Measurements from ENCODE around the gene SHMT1.
"Not testable (repeated sequence)": the region's sequence is repeated elsewhere in the genome, so short reads cannot be mapped to it uniquely, and the experiment has no call there.

SHMT1 gene

DNA sequence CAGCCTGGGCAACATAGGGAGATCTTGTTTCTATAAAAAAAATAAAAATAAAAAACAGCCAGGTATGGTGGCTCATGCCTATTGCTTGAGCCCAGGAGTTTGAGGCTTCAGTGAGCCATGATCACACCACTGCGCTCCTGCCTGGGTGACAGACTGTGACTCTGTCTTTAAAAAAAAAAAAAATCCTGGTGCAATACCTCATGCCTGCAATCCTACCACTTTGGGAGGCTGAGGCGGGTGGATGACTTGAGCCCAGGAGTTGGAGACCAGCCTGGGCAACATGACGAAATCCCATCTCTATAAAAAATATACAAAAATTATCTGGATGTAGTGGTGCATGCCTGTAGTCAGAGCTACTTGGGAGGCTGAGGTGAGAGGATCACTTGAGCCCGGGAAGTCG, 15.3 kb upstream of the SHMT1 start:
- DNase-seq (ENCODE audit: low read depth in 2 of 2), result not testable (repeated sequence)

DNA sequence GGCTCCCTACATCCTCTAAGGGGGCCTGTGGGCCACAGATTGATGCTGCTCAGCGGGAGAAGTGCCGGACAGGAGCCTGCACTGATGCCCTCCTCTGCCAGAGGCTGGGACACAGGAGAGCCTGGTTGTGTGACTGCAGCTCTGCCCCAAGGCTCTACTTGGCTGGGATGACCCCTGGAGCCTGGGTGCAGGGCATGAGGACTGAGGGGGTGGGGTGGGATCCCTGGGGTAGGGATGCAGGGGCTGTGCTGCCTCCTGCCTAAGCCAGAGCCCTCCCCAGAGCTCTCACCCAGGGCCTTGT, 14.8 kb upstream of the SHMT1 start:
- no peak for DNase-seq (ENCODE audit: low read depth in 2 of 2)

DNA sequence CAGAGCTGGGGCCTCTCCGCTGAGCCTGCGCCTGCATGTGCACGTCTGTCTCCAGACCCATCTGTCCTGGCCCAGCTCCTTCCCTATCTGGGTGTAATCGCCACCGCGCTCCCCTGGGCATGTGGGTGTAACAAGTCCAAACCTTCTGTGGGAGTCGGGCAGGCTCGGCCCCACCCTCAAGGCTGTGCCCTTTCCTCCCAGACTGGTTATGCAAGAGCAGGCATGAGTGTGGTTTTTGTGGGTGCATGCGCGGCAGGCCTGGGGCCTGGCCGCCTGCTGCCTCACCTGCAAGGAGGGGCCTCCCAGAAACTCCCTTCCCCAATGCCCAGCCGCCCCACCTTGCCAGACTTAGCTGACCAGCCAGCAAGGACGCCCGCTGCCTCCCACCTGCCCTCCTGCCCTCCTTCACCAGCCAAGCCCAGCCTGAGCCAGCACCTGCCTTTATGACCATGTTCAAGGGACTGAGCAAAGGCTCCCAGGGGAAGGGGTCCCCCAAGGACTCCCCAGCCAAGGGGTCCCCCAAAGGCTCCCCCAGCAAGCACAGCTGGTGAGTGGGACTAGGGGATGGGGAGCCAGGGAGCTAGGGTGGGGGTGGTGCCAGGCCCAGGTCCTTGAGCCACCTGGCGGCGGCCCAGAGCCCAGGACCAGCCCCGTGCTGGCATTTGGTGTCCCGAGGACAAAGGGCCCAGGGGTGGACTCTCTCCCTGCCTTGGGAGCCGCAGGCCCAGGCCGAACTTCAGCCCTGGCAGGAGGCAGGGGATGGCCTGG, 14.3 kb upstream of the SHMT1 start, which contains the start of gene EVPLL:
Gene EVPLL, plus strand, starts transcription at position 342 of the 768 bp plus-strand sequence. CDS start 3,160 bp downstream, outside the sequence.
- no peak for DNase-seq (ENCODE audit: low read depth in 2 of 2)

DNA sequence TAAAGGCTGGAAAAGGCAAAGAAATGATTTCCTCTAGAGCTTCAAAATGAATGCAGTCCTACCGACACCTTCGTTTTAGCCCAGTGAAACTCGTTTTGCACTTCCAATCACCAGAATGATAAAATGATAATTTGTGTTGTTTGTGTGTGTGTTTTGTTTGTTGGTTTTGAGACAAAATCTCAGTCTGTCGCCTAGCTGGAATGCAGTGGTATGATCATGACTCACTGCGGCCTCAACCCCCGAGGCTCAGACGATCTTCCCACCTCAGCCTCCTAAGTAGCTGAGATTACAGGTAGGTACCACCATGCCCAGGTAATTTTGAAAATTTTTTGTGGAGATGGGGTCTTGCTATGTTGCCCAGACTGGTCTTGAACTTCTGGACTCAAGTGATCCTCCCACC, 10.9 kb upstream of the SHMT1 start:
- DNase-seq (ENCODE audit: low read depth in 2 of 2), result no peak

DNA sequence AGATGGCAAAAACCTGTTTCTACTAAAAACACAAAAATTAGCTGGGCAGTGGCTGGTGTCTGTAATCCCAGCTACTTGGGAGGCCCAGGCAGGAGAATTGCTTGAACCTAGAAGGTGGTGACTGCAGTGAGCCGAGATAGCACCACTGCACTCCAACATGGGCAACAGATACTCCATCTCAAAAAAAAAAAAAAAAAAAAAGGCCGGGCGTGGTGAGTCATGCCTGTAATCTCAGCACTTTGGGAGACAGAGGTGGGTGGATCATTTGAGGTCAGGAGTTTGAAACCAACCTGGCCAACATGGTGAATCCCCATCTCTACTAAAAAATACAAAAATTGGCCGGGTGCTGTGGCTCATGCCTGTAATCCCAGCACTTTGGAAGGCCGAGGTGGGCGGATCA, 9.8 kb upstream of the SHMT1 start:
- DNase-seq (ENCODE audit: low read depth in 2 of 2), result not testable (repeated sequence)

DNA sequence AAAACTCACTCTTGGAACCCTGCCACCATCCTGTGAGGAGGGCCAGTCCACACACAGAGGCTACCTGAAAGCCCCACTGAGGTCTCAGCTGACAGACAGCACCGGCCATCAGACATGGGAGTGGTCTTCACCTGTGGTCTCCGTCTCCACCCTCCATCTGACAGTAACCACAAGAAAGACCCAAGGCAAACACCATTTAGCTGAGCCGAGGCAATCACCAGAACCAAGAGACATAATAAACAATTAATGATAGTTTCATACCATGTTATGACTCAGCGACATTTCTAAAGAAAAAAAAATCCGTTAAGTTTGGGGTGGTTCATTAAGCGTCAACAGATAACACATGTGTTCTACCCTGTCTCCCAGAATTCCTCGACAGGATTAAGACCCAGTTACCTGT, 8.1 kb upstream of the SHMT1 start:
- no peak for DNase-seq (ENCODE audit: low read depth in 2 of 2)

DNA sequence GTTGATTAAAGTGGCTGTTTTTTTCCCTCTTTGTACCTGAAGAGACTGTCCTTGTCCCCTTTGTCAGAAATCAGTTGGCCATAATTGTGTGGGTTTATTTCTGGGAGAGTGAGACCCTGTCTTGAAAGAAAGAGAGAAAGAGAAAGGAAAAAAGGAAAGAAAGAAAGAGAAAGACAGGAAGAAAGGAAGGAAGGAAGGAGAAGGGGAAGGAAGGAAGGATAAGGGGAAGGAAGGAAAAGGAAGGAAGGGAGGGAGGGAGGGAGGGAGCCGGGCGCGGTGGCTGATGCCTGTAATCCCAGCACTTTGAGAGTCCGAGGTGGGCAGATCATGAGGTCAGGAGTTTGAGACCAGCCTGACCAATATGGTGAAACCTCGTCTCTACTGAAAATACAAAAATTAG, 7.4 kb upstream of the SHMT1 start:
- DNase-seq (ENCODE audit: low read depth in 2 of 2), result no peak

DNA sequence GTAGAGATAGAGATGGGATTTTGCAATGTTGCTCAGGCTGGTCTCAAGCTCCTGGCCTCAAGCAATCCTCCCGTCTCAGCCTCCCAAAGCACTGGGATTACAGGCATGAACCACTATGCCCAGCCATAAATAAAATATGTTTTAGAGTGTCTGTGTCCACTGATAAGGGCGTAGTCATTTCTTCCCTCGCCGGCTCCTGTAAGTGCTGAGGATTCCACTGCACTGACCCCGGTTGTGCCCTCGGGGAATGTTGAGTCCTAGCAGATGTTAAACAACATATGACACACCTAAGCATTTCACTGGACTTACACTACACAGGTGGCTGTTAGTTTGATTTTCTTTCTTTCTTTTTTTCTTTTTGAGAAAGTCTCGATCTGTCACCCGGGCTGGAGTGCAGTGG, 5.6 kb upstream of the SHMT1 start:
- no peak for DNase-seq (ENCODE audit: low read depth in 2 of 2)

DNA sequence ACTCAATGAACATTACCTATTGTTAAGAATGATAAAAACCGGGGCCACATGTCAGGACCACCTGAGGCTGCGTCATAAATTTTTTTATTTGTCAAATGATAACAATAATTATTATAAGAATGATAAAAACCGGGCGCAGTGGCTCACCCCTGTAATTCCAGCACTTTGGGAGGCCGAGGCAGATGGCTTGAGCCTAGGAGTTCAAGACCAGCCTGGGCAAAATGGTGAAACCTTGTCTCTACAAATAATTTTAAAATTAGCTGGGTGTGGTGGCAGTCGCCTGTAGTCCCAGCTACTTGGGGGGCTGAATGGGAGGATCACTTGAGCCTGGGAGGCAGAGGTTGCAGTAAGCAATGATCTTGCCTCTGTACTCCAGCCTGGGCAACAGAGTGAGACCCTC, 816 bp upstream of the SHMT1 start:
- DNase-seq (ENCODE audit: low read depth in 2 of 2), result no peak

DNA sequence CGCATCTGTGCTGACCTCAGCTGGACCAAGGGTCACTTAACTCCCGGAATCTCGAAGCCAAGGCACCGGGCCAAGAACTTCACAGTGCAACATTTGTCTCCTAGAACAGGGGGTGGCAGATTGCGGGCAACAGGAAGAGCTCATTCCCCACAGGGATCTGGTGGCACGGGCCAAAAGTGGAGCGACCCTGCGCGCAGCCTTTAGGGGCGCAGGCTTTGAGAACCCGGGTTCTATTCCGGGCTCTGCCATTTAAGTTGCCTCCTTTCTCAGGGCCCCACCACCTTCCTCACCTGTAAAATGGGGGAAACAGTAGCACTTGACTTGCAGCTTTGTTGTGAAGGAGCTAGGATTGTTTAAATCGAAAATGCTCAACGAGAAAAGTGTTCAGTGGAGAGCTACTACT, 651 bp downstream of the SHMT1 start:
- no peak for DNase-seq (ENCODE audit: low read depth in 2 of 2)

DNA sequence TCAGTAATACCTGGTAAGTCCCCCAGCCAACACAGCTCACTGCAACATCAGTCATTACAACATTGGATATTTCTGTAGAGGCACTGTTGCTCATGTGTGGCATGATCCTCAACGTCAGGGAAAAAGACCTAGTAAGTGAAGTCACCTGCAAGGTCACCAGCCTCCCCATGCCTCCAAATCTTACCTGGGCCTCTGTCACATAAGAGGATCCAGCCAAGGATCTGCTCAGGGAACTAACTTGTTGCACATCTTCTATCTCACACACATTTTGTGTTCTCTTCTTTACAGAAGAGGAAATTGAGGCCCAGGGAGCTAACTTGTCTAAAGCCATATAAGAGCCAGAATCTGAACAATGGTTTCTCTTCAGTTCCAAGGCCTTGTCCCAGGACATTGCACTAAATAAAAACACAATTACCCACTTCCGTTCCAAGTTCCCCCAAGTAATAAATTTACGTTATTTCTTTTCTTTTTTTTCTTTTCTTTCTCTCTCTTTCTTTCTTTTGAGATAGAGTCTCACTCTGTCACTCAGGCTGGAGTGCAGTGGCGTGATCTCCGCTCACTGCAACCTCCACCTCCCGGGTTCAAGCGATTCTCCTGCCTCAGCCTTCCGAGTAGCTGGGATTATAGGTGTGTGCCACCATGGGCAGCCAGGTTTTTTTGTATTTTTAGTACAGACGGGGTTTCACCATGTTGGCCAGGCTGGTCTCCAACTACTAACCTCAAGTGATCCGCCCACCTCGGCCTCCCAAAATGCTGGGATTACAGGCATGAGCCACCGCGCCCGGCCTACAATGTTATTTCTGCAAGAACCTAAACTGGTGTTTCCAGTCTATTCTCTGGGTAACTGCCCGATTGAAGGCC, 1.3 kb downstream of the SHMT1 start:
- no peak for DNase-seq (ENCODE audit: low read depth in 2 of 2)

DNA sequence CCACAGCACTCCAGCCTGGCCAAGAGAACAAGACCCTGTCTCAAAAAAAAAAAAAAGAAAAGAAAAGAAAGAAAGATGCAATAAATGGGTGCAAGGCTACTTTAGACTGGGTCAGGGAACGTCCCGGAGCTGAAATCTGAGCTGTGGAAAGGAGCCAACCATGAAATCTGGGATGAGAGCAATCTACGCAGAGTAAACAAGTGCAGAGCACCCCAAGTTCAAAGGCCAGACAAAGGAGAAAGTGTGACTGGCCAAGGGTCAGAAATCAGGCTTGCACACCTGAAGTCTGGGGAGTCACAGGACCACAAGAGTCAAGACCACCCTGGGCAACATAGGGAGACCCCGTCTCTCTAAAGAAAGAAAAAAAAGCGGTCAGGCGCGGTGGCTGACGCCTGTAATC, 2.8 kb downstream of the SHMT1 start:
- DNase-seq (ENCODE audit: low read depth in 2 of 2), result no peak

DNA sequence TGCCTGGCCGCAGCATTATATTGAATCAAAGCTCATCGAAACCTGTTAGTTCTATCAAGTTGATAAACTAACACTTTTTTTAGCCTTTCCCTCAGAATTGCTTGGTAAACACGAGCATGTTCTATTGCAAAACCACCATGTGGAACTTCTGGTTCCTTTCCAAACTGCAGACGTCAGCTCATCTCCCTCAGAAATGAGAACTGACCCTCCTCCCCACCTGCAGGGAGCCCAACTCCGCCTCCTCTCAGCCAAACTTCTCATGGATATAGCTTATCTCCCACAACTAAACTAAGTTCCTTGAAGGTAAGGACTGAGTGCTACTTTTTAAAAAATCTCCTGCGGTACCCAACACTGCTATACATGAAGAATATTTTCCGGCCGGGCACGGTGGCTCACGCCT, 6.7 kb downstream of the SHMT1 start:
- no peak for DNase-seq (ENCODE audit: low read depth in 2 of 2)

DNA sequence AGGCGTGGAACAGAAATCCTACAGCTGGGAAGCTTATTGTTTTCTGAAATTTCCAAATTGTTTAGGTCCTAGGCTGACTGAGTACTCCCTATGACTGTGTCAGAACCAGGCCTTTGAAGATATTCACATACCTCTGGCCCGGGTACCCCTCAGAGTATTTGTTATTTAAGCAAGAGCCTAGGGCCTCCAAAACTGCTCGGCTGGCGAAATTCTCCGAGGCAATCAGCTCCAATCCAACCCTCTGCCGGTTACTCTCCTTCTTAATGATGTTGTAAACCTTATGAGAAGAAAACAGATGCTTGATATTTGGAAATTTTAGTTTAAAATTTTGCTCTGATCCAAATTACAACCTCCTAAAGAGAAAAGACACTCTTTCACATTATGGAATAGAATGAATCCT, 9.8 kb downstream of the SHMT1 start:
- DNase-seq (ENCODE audit: low read depth in 2 of 2), result no peak

DNA sequence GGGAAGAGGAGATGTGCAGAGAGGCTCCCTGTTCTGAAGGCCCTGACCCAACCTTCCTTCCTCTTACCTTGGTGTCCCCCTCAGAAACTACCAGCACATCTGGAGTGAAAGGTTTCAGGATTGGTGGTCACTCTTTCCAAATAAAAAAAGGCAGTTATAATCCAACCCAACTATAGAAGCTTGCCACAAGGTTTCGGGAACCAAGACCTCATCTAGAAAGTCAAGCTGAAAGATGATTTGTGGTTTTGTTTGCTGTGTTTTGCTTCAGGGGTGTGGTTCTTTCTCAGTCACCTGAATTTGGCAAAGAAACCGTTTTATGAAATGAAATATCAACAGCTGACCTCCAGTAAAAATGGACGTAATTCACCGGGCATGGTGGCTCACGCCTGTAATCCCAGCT, 19.3 kb downstream of the SHMT1 start:
- no peak for DNase-seq (ENCODE audit: low read depth in 2 of 2)

DNA sequence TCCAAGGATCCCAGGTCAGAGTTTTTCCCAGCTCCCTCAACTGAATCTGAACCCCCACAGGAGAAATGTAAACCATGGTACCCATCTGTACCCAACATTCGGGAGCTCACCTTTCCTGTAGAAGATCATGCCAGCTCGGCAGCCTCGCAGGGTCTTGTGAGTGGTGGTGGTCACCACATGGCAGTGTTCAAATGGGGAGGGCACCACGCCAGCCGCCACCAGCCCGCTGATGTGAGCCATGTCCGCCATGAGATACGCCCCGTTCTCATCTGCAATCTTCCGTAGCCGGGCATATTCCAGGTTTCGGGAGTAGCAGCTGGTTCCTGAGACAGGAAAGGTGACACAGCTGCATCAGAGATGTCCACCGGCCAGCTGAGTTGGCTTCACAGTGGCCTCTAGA, 23.4 kb downstream of the SHMT1 start:
- no peak for DNase-seq (ENCODE audit: low read depth in 2 of 2)

DNA sequence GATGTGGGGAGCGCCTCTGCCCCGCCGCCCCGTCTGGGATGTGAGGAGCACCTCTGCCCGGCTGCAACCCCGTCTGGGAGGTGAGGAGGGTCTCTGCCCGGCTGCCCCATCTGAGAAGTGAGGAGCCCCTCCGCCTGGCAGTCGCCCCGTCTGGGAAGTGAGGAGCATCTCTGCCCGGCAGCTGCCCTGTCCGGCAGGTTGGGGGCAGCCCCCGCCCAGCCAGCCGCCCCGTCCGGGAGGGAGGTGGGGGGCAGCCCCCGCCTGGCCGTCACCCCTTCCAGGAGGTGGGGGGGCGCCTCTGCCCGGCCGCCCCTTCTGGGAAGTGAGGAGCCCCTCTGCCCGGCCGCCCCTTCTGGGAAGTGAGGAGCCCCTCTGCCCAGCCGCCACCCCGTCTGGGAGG, 25.2 kb downstream of the SHMT1 start:
- DNase-seq (ENCODE audit: low read depth in 2 of 2), result not testable (repeated sequence)

DNA sequence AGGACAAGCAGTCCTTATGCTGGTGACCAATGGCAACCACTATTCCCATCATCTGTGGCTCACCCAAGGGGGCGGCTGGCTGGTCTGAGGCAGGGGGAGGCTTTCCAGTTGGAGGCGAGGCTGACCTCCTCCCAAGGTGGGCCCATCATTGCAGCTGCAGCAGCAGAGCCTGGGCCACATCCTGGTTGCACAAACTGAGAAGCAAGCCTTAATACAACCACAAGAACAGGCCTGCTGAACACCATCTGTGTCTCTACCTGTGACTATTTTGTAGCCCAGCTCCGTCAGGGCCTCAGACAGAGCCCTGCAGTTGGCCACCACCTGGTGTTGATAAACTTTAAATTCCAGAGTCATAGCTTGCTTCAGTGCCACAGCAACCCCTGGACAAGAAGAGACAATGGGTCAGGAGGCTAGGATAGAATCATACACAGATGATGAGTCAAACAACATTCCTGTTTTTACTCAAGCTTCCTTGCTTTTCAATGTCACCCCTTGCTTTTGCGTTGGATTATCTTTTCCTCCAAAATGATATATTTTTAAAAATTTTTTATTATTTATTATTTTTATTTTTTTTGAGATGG, 30.4 kb downstream of the SHMT1 start:
- DNase-seq (ENCODE audit: low read depth in 2 of 2), result no peak

DNA sequence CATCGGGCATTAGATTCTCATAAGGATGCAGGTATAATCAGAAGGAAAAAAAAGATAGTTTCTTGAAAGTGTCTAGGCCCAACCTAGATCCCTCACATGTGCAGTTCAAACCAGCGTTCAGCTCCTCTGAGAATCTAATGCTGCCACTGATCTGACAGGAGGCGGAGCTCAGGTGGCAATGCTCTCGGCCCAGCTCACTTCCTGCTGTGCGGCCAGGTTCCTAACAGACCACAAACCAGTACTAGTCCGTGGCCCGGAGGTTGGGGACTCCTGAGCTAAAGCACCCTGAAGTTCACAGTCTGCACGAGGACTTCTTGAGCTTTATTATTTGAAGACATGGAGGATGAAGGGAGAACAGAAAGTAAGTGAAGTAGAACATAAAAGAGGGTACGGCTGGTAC, 31.5 kb downstream of the SHMT1 start:
- DNase-seq (ENCODE audit: low read depth in 2 of 2), result no peak

DNA sequence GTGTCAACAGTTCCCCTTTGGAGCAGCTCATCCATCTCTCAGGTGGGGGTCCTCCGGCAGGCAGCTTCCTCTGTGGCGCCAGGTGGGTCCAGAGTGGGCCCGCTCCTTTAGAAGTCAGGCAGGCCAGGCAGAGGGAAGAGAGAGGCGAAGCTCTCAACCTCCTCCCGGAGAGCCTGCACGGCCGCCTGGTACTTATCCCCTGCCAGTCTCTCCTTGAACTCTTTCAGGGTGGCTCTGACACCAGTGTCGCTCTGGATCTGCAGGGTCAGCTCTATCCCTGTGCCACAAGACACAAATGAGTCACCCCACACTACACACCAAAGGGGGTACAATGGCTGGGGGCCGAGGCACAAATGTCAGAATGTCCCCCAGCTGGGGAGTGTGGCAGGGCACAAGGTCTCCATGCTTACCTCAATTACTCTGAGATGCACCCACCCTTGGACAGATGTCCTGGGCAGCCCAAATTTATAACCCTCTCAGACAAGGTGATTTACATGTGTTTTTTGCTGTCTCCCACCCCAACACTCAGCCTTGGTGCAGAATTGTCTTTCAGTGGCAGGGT, 34.6 kb downstream of the SHMT1 start:
- no peak for DNase-seq (ENCODE audit: low read depth in 2 of 2)

DNA sequence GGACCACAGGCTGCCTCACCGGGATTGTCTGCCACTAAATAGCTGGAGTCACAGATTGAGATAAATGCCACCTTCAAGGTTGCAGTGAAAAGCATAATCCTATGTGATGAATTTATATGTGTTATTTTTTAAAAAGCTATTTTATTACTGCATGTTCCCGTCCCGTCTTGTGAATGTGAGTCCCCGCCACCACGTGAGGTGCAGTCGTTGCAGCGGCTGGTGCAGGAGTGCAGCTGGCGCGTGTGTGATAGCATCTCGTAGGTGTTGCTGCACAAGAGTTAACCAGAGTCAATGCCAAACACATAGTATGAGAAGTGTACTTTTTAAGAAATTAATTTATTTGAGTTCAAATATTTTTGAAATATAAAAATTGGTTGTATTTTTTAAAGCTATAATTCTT, 35.8 kb downstream of the SHMT1 start:
- DNase-seq (ENCODE audit: low read depth in 2 of 2), result no peak

DNA sequence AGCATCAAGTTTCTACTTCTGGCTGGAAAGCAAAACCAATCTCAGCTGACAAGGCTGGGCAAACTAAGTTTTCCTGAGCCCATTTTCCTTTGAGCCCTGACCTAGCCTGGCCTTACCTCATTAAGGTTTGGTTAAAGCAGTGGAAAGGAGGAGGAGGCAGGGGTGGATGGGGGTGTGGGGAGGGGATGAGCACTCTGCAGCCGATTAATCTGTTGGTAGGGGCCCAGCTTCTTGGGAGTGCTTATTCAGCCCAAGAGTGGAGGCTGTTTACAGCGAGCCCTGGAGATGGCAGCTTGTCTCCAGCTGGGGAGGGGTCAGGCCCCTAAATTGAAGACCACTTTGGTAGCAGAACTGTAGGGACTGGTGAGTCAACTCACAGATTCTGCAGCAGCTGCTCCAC, 36.3 kb downstream of the SHMT1 start:
- DNase-seq (ENCODE audit: low read depth in 2 of 2), result no peak

DNA sequence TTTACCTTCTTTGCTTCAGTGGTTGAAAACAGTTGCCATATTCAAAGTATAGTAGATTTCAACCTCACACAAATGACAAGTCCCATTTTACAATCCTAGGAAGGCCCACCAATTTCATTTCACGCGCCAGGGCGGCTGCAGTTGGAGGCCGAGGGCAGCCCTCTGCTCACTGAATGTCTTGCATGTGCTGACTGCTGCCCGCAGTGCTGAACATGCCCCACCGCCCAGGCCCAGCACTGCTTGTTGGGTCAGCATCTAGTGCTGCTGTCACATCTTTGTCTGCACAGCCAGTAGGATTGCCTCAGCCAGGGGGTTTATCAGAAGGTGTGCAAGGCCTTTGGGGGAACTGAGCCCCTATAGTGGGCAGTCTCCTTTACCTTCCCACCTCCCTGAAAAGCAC, 36.8 kb downstream of the SHMT1 start:
- no peak for DNase-seq (ENCODE audit: low read depth in 2 of 2)

Measured in stimulated activated CD4-positive, alpha-beta T cell treated with anti-CD3 and anti-CD28 coated beads, Interleukin-12 subunit alpha, Interleukin-12 subunit beta, amount 100 ng/mL, for 24 hours (primary cell).